Ovary (tissue), 9 donors: ENCODE measurements around the gene EMILIN2. TPM values are rescaled to one million over a fixed set of nuclear protein-coding genes. Genes with fewer than 3 reads are reported as not detected.

Experiments used
- DNase-seq, 5 donors: peaks; one replicate each; pipeline ENCODE4 v3.0.0-alpha.2; 2019 to 2020
- H3K27ac ChIP-seq, 2 donors: fragments of 200-600 bp; one replicate each; pipeline versions ENCODE4 v1.5.1 to v1.8.0; 2019 to 2022
- H3K27me3 ChIP-seq: fragments of 200-600 bp; one replicate; pipeline ENCODE4 v1.8.0; 2022
- H3K36me3 ChIP-seq: fragments of 200-600 bp; sonication (generic); one replicate; pipeline ENCODE4 v1.5.1; 2019
- H3K4me1 ChIP-seq: one replicate; pipeline ENCODE4 v1.8.1; 2013; ENCODE audit warnings: mild to moderate bottlenecking, moderate library complexity; ENCODE audit not compliant: insufficient read depth
- H3K4me3 ChIP-seq: fragments of 200-600 bp; sonication (generic); one replicate; pipeline ENCODE4 v1.5.1; 2017
- H3K9me3 ChIP-seq, 2 donors: fragments of 200-600 bp in 1 of 2; sonication (generic) in 1 of 2; one replicate each; pipeline versions ENCODE4 v1.5.1 to v1.8.1; 2013 to 2019; ENCODE audit warnings: mild to moderate bottlenecking in 1 of 2, moderate library complexity in 1 of 2
- EP300 ChIP-seq: sonication (generic); formaldehyde crosslinking; IDR thresholded peaks from one replicate; pipeline ENCODE4 v1.6.1; 2017; ENCODE audit warnings: antibody characterized with exemption
- POLR2A ChIP-seq: fragments of 450-650 bp; IDR thresholded peaks from one replicate; pipeline ENCODE4 v1.6.1; 2017; ENCODE audit warnings: antibody characterized with exemption, mild to moderate bottlenecking, moderate library complexity
- WGBS, 3 donors: extraction: QIAGEN DNeasy Blood & Tissue Kit in 1 of 3; methylation state at CpG; one replicate each; pipeline versions ENCODE4 v1.1.5 to v1.1.7; 2013 to 2017; 5-methylcytosine and 5-hydroxymethylcytosine counted together
- intact Hi-C, 4 donors: fragments of 100-400 bp; cut with DNase I; formaldehyde crosslinking; loops; one replicate each; pipeline versions ENCODE4 v1.11.0 to v1.15.1; 2022 to 2023
- polyA plus RNA-seq, 2 donors: library from polyadenylated mRNA; stranded (reverse); fragments of 200-250 nt in 1 of 2; fragments of 350-450 nt in 1 of 2; fragmentation: Illumina TruSeq in 1 of 2; extraction: RNeasy Lipid Tissue Mini Kit (QIAGEN cat#74804) in 1 of 2; gene quantifications; one replicate each; pipeline ENCODE4 v1.2.3, GENCODE V29; 2013 to 2014
- total RNA-seq, 7 donors: library from RNA; depleted of rRNA in 2 of 7; stranded (reverse); fragments of >200 nt in 2 of 7; fragmentation: NEBNext Ultra II Directional in 3 of 7; extraction: Animal tissue kit (Norgen Biotek cat#: 25700) in 3 of 7; gene quantifications; one replicate each; pipeline versions ENCODE4 v1.1.0 to v1.2.4, GENCODE V29; 2016 to 2023
- TF ChIP-seq, protein P1 (sequence below), 3 donors: fragments of 450-650 bp in 2 of 3; fragments of 200-600 bp in 1 of 3; IDR thresholded peaks; one replicate each; pipeline versions ENCODE4 v1.5.1 to v1.8.0; 2016 to 2022; ENCODE audit warnings: antibody characterized with exemption in 3 of 3, mild to moderate bottlenecking in 1 of 3
- donor health status: DM: no; HTN: no; CAD: no; lungs with moderate emphysema.
- donor health status: DM: no; HTN: no; CAD: no.
- donor health status: Bipolar disorder and iron deficiency.
- donor health status: DM: yes; HTN: yes; CAD: no.
- donor health status: DM: no; HTN: no; CAD: no.
- donor health status: DM: yes; HTN: yes; CAD: no.

EMILIN2 gene
- total and polyA plus RNA-seq, 9 donors: 16.5 to 40.4 (median 34.3) TPM

DNA sequence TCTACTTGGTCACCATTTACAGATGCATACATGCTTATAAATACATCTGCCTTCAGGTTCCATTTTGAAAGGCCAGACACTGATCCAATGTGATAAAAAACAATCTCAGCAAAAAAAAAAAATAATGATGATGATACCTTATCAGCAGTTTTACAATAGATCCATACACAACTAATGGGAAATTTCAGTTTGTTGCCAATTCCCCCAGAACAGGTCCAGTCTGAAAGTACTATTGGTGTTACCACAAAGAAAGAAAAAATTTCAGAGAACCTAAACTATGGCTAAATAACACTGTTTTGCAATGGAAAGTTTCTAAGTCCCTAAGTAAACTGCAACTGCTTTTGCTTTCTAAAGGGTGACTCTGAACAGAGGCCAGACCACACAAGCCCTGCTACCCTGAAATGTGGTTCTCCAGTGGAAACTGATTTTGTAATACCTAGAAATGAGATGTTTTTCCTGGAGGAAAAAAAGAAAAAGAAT is 112.1 kb downstream of the EMILIN2 start:
- Histone ChIP-seq H3K4me1 (peaks cover 10% of the 10 kb centered on the region), H3K4me3 (no peak overlapping the region), H3K27ac (peak overlapping the region in 1 of 2 donors; percentile 54), H3K27me3 (no peaks in the 10 kb centered on the region), H3K9me3 (no peaks in the 10 kb centered on the region), H3K36me3 (no peaks in the 10 kb centered on the region)
- peak in 1 of 5 donors; percentile 57 for DNase-seq
- TF ChIP-seq EP300: no peak
- no peak for TF ChIP-seq POLR2A
- TF ChIP-seq, protein P1, sequence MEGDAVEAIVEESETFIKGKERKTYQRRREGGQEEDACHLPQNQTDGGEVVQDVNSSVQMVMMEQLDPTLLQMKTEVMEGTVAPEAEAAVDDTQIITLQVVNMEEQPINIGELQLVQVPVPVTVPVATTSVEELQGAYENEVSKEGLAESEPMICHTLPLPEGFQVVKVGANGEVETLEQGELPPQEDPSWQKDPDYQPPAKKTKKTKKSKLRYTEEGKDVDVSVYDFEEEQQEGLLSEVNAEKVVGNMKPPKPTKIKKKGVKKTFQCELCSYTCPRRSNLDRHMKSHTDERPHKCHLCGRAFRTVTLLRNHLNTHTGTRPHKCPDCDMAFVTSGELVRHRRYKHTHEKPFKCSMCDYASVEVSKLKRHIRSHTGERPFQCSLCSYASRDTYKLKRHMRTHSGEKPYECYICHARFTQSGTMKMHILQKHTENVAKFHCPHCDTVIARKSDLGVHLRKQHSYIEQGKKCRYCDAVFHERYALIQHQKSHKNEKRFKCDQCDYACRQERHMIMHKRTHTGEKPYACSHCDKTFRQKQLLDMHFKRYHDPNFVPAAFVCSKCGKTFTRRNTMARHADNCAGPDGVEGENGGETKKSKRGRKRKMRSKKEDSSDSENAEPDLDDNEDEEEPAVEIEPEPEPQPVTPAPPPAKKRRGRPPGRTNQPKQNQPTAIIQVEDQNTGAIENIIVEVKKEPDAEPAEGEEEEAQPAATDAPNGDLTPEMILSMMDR (IDR thresholded peaks at IDR 0.05): no peak
- intact Hi-C loops: no loop called here

DNA sequence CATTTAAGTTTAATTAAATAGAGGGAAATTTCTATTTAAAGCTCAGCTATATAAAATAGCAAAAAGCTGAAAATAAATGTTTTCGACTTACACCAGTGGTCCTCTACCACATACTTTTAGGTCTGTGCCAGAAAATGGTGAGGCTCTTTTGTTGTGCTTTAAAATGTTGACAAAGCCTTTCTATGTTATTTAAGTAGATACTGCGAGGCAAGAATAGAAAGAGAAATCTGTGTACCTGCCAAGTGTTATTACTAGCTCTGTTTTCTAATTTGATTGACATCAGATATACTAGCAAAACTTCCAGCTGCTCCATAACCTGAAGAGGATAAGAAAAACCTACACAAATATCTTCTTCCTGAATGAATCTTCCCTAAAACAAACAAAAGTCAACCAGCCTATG is 112.5 kb downstream of the EMILIN2 start:
- TF ChIP-seq, protein P1 (IDR thresholded peaks at IDR 0.05): no peak
- TF ChIP-seq EP300: no peak
- TF ChIP-seq POLR2A: no peak
- Histone ChIP-seq H3K36me3 (no peaks in the 10 kb centered on the region), H3K4me3 (no peak overlapping the region), H3K27me3 (no peaks in the 10 kb centered on the region), H3K9me3 (no peaks in the 10 kb centered on the region), H3K27ac (peak overlapping the region in 1 of 2 donors; percentile 54), H3K4me1 (peaks cover 10% of the 10 kb centered on the region)
- 20 to 34% (median 26%) methylated on average over 2 of the region's 2 CpGs for WGBS, 3 donors
- no peak for DNase-seq
- intact Hi-C loops: no loop called here

DNA sequence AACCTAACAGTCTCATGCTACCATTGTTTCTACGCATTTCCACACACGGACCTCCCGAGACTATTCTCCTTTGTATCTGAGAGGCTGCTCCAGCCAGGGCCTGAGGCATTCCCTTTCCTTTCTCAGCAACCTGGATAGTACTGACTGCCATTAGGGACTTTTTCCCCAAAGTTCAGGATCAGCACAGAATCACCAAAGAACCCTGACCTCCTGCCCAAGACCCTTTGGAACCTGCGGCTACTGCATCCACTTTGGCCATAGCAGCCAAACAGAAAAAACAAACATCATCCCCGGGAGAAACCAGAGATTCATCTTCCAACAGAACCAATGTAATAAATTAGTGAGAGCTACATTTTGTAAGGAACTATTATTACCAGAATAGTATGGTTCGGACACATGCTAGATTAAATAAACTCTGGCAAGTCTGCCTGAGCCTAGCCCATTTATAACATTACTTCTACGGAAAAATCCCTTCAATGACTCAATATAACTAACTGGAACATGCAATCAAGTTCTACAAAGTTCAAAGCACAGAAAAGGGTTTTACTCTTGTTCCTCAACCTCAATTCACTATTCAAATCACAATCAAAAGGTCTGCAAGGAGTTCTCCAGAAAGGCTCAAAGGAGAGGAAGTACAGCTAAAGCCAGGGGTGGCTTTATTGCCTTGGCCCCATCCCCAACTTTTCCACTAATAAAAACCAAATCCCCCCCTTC is 114.3 kb downstream of the EMILIN2 start:
- WGBS, 3 donors: 67 to 78% (median 77%) methylated on average over 7 of the region's 7 CpGs
- Histone ChIP-seq H3K27ac (peak overlapping the region; percentile 2 to 70), H3K9me3 (no peaks in the 10 kb centered on the region), H3K4me3 (no peak overlapping the region), H3K27me3 (no peaks in the 10 kb centered on the region), H3K4me1 (peaks cover 10% of the 10 kb centered on the region), H3K36me3 (no peaks in the 10 kb centered on the region)
- intact Hi-C loops: no loop called here
- DNase-seq: no peak
- TF ChIP-seq EP300: no peak
- TF ChIP-seq, protein P1 (IDR thresholded peaks at IDR 0.05): no peak
- TF ChIP-seq POLR2A: no peak

DNA sequence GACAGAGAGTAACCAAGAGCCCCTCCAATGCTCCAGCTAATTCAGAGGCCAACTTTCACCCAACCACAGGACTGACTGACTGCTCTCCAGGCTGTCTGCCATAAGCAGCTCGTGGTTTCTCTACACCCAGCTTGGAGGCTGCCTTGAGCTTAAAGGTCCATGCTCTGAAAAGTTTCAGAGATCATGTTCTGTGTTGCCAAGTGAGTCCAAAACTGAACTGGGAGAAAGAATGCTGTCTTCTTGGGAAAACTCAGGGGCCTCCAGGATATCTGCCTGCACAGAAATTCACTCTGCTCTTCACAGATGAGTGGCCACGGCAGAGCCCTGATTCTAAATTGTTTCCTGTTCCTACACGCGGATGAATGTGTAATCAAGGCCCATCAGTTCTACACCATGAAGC is 115.0 kb downstream of the EMILIN2 start:
- H3K27me3 ChIP-seq: no peaks in the 10 kb centered on the region
- WGBS, 3 donors: 35 to 52% (median 41%) methylated on average over 4 of the region's 4 CpGs
- H3K36me3 ChIP-seq: no peaks in the 10 kb centered on the region
- H3K4me3 ChIP-seq: no peak overlapping the region
- TF ChIP-seq POLR2A (no peak), EP300 (no peak)
- TF ChIP-seq, protein P1 (IDR thresholded peaks at IDR 0.05): no peak
- no peaks in the 10 kb centered on the region for H3K9me3 ChIP-seq
- DNase-seq: no peak
- intact Hi-C loops: no loop called here
- H3K27ac ChIP-seq: peak overlapping the region in 1 of 2 donors; percentile 70
- peaks cover 8% of the 10 kb centered on the region for H3K4me1 ChIP-seq
